A673 (cell line): Measurements from ENCODE around the gene MOB3A.

Experiments
- CTCF ChIP-seq: fragments of 300-800, 200-600 bp; sonication (generic); conservative IDR thresholded peaks from 2 replicates; pipeline ENCODE4 v1.5.1; 2017; ENCODE audit warnings: low read depth, mild to moderate bottlenecking, antibody characterized with exemption, low read length, moderate library complexity, mixed read lengths
- EZH2 ChIP-seq: fragments of 200-600 bp; sonication (generic); IDR thresholded peaks from 2 replicates; pipeline ENCODE4 v1.6.1; 2017; ENCODE audit warnings: borderline replicate concordance, low read depth, mild to moderate bottlenecking, mixed read lengths, antibody characterized with exemption, low read length; ENCODE audit not compliant: poor library complexity, severe bottlenecking

- TF ChIP-seq EZH2 = no peak
- no peak for TF ChIP-seq CTCF
Measured at GRCh38 chr19:2051773-2052704, 44.1 kb downstream of the MOB3A start.
